Nephron (organoid): ENCODE results near the gene C18orf54.
"Not testable (repeated sequence)": the region's sequence is repeated elsewhere in the genome, so short reads cannot be mapped to it uniquely, and the experiment has no call there.

Source experiments
- H3K27ac Mint-ChIP-seq, 3 experiments: 2 replicates each; pipeline ENCODE4 v1.8.0; 2020; ENCODE audit warnings: mixed read lengths in 3 of 3, mild to moderate bottlenecking in 2 of 3, moderate library complexity in 1 of 3
- H3K27me3 Mint-ChIP-seq: 2 replicates; pipeline ENCODE4 v1.8.0; 2021; ENCODE audit warnings: low read depth, mild to moderate bottlenecking, moderate library complexity, mixed read lengths
- H3K36me3 Mint-ChIP-seq: 2 replicates; pipeline ENCODE4 v1.8.0; 2020; ENCODE audit warnings: low read depth, mixed read lengths
- H3K4me1 Mint-ChIP-seq: 2 replicates; pipeline ENCODE4 v1.8.0; 2020; ENCODE audit warnings: mixed read lengths
- H3K4me3 Mint-ChIP-seq, 3 experiments: 2 replicates each; pipeline ENCODE4 v1.8.0; 2020; ENCODE audit warnings: mild to moderate bottlenecking in 3 of 3, mixed read lengths in 3 of 3, moderate library complexity in 2 of 3
- H3K9me3 Mint-ChIP-seq: 2 replicates; pipeline ENCODE4 v1.8.0; 2020; ENCODE audit warnings: mixed read lengths
- TF ChIP-seq, protein P1 (sequence below), 3 experiments: fragments of 200-600 bp; sonication (generic); IDR thresholded peaks; one replicate each; pipeline ENCODE4 v1.5.0; 2021; ENCODE audit warnings: antibody characterized with exemption in 3 of 3; ENCODE audit not compliant: unreplicated experiment in 3 of 3

C18orf54 gene

DNA sequence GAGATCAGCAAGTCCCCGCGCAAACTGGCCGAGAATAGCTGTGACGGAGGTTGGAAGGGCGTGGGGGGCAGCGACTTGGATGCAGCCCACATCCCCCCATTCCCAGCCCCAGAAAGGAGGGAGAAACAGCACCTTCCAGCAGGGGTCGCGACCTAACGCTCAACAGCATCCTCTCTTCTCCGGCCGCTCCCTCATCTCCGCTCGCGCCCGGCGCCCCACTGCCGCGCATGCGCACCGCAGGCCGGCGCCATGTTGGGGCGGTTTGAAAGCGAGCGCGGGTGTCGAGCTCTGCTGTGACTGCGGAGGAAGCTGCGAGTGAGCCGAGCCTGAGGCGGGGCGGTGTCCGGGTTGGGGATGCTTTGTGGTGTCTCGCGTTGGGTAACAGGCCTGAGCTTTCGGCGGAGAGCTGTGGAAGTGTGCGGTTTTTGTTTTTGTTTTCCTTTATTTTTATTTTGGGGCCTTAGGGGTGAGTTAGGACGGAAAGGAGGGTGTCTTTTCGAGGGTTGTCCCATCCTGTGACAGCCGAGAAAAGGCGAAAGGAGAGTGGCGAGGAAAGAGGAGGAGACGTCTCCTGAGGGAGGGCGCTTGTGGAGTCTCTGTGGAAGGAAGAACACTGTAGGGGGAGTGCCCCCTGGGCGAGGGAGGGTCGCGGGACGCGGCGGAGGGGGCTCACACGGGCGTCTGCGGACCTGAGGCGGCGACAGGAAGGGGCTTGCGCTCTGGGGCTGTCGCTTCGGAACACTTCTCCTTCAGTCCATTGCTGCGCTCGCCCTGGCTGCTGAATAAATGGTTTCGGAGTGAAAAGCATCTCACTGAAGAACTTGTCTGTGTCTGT is at the start of gene C18orf54, which contains the start of gene STARD6:
C18orf54 (plus strand) TSS at position 247 of the 835 bp plus-strand sequence. CDS start 2,667 bp downstream, outside the sequence.
STARD6 (minus strand) TSS at position 199 of the 835 bp plus-strand sequence. CDS start 3,285 bp downstream, outside the sequence.
- H3K27ac Mint-ChIP-seq: peak within 1 kb of the TSS; percentile 69 to 96 (median 95)
- H3K4me3 Mint-ChIP-seq: peak within 1 kb of the TSS; percentile 96 to 99 (median 99)

GRCh38 chr18:54309564-54309963 is 48.1 kb upstream of the C18orf54 start:
- not testable (repeated sequence) for H3K4me3 Mint-ChIP-seq, H3K36me3 Mint-ChIP-seq, H3K27me3 Mint-ChIP-seq, H3K4me1 Mint-ChIP-seq, H3K27ac Mint-ChIP-seq, H3K9me3 Mint-ChIP-seq

More for the DNA sequence above, at the start of gene C18orf54, which contains the start of gene STARD6:
- peaks cover 12% of the 10 kb centered on the region for H3K4me1 Mint-ChIP-seq
- no peaks in the 10 kb centered on the region for H3K9me3 Mint-ChIP-seq
- no peaks in the 10 kb centered on the region for H3K27me3 Mint-ChIP-seq
- TF ChIP-seq, protein P1, sequence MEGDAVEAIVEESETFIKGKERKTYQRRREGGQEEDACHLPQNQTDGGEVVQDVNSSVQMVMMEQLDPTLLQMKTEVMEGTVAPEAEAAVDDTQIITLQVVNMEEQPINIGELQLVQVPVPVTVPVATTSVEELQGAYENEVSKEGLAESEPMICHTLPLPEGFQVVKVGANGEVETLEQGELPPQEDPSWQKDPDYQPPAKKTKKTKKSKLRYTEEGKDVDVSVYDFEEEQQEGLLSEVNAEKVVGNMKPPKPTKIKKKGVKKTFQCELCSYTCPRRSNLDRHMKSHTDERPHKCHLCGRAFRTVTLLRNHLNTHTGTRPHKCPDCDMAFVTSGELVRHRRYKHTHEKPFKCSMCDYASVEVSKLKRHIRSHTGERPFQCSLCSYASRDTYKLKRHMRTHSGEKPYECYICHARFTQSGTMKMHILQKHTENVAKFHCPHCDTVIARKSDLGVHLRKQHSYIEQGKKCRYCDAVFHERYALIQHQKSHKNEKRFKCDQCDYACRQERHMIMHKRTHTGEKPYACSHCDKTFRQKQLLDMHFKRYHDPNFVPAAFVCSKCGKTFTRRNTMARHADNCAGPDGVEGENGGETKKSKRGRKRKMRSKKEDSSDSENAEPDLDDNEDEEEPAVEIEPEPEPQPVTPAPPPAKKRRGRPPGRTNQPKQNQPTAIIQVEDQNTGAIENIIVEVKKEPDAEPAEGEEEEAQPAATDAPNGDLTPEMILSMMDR (IDR thresholded peaks at IDR 0.05; ENCODE audit: unreplicated experiment in 3 of 3): no peak
- peaks cover 21% of the 10 kb centered on the region for H3K36me3 Mint-ChIP-seq

GRCh38 chr18:54316071-54316820 is 41.5 kb upstream of the C18orf54 start:
- Mint-ChIP-seq H3K9me3 (peaks cover 7% of the 10 kb centered on the region), H3K4me3 (no peak overlapping the region), H3K36me3 (no peaks in the 10 kb centered on the region), H3K27ac (no peak overlapping the region), H3K27me3 (no peaks in the 10 kb centered on the region), H3K4me1 (no peaks in the 10 kb centered on the region)
- TF ChIP-seq, protein P1 (IDR thresholded peaks at IDR 0.05; ENCODE audit: unreplicated experiment in 3 of 3): no peak

GRCh38 chr18:54323561-54323960 is 34.1 kb upstream of the C18orf54 start:
- Mint-ChIP-seq H3K4me1 (no peaks in the 10 kb centered on the region), H3K4me3 (no peak overlapping the region), H3K27me3 (no peaks in the 10 kb centered on the region), H3K9me3 (no peaks in the 10 kb centered on the region), H3K36me3 (no peaks in the 10 kb centered on the region), H3K27ac (no peak overlapping the region)
- TF ChIP-seq, protein P1 (IDR thresholded peaks at IDR 0.05; ENCODE audit: unreplicated experiment in 3 of 3): no peak

DNA sequence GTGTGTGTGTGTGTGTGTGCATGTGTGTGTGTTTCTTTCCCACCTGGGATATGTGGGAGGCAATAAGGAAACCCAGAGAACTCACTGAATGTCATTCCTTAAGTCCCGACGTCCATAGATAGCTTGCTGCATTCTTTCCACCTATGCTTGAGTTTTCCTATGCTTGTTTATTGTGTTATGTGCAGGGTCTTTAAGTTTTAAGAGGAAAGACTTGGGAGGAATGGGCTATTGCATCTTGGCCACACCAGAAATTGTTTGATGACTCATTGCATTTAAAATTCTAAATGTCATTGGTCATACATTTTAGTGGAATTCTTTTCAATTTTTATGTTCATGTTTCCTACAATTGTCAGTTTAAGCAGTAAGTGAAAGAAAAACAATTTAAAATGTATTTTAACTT is 33.7 kb upstream of the C18orf54 start:
- Mint-ChIP-seq H3K4me1 (no peaks in the 10 kb centered on the region), H3K27ac (no peak overlapping the region), H3K27me3 (no peaks in the 10 kb centered on the region), H3K36me3 (no peaks in the 10 kb centered on the region), H3K4me3 (no peak overlapping the region), H3K9me3 (no peaks in the 10 kb centered on the region)
- TF ChIP-seq, protein P1 (IDR thresholded peaks at IDR 0.05; ENCODE audit: unreplicated experiment in 3 of 3): no peak

GRCh38 chr18:54327818-54328217 is 29.9 kb upstream of the C18orf54 start:
- Mint-ChIP-seq H3K9me3 (no peaks in the 10 kb centered on the region), H3K36me3 (no peaks in the 10 kb centered on the region), H3K27ac (no peak overlapping the region), H3K4me1 (no peaks in the 10 kb centered on the region), H3K4me3 (no peak overlapping the region), H3K27me3 (no peaks in the 10 kb centered on the region)
- TF ChIP-seq, protein P1 (IDR thresholded peaks at IDR 0.05; ENCODE audit: unreplicated experiment in 3 of 3): no peak
